Amniotic epithelial cell (primary cell): ENCODE data around the gene GTF3C1.
A peak's percentile ranks its signal among the peaks of the same experiment; 100 is the strongest.

Experiments used
- DNase-seq: peaks from one replicate; pipeline ENCODE4 v3.0.0-alpha.2; 2010; ENCODE audit warnings: low read depth

Gene GTF3C1

DNA sequence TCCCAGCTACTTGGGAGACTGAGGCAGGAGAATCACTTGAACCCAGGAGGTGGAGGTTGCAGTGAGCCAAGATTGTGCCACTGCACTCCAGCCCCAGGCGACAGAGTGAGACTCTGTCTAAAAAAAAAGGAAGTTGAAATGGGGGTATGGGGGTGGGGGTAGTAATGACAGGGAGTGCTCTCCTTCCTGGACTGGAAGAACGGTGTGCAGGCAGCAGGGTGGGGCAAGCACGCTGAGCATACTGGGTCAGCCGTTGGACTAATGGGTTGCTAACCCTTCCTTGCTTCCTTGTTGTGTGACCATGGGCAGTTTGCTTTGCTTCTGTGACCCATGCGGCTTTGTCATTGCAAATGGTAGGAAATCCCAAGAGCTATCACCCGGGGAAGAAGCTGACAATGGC is 16.7 kb upstream of the GTF3C1 start:
- no peak for DNase-seq

DNA sequence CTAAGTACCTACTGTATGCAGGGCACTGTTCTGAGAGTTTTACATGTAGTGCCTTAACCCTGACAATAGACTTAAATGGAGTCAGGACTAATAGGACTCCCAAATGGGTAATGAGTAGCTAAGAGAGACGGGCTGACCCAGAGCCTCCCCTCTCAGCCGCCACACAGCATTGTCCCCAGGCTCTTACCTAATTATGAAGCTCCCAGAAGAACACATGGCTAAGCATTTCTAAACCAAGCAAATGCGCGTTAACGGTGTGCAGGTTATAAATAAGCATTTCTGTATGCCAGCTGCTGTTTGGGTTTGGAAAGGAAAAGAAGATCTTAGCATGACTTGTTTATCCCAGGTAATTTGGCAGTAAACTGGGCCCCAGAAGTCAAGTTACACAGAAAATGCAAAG is 14.5 kb upstream of the GTF3C1 start:
- no peak for DNase-seq

DNA sequence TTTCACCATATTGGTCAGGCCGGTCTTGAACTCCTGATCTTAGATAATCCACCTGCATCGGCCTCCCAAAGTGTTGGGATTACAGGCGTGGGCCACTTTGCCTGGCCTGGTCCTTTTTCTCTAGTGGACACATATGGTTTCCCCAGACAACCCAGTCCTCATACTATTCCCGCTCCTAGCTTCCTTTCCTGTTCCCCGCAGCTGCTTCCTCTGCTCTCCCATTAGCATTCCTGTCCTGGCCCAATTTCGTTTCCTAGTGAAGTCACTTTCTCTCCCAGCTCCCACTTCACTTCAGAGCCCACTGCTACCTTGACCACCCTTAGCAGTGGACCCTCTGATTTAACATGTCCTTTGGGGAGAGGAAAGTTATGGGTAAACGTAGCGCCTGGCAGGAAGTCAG is 11.5 kb upstream of the GTF3C1 start:
- DNase-seq = no peak

DNA sequence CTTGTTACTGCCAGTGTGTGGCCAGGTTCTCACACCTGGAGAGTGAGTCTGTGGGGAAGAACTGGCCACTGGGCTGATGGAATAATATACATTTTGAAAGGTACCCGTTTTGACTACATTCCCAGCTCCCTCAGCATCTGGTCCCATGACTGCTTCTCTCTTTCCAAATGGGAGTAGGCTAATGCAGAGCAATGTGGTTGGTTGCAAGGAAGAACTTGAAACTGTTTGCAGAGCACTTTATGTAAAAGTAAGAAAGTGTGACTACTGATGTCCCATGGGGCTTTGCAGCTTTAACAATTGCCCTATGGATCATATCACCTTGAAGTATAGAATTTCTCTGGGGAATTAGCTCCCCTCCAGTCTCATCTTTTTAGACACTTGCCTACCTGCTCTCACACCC is 9.2 kb upstream of the GTF3C1 start:
- no peak for DNase-seq

DNA sequence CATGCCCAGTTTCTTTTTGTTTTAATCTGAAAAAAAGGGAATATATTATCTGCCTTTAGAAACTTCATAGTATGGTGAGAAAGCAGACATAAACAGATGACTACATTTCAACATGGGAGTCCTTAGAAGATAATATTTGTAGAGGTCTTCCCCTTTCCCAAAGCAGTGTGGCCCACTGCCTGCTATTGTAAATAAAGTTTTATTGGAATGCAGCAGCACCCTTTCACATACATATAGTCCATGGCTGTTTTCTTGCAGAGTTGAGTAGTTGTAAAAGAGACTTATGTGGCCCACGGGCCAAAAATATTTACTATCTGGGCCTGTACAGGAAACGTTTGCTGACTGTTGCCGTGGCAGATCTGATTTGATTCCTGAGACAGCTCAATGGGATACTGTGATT is 8.7 kb upstream of the GTF3C1 start:
- no peak for DNase-seq

DNA sequence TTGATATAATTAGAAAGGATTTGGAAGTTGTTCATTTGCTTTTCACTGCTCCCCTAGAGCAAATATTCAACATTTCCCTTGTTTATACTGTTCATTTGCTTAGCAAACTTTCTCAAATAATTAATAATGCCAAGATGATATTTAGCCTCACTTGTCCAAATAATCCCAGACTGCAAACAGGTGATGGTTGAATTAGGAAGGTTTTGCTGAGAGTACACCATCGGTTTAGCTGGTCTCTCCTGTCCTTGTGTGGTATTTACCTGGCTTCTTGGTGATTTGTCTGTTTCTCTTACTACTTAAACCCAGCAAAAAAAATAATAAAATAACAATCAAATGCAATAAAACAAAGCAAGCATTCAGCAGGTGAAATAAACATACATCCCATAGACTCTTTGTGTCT is 6.8 kb upstream of the GTF3C1 start:
- no peak for DNase-seq

DNA sequence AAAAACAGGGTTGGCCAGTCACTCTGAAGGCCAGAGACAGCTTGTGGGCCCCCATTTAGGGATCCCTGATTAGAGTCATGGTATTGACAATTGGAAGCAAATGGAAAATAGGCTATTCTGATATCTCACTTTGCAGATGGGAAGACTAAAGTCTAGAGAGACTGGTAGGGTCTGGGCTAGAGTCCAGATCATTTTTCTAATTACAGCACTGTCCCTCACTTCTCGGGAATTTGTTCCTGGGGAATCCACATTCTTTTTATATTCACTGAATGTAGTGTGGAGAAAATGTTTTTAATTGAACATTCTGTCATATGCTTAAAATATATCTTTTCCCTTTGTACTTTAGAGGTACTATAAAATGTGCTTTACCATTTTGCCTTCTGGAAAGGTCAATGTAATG is 1.3 kb upstream of the GTF3C1 start:
- no peak for DNase-seq

DNA sequence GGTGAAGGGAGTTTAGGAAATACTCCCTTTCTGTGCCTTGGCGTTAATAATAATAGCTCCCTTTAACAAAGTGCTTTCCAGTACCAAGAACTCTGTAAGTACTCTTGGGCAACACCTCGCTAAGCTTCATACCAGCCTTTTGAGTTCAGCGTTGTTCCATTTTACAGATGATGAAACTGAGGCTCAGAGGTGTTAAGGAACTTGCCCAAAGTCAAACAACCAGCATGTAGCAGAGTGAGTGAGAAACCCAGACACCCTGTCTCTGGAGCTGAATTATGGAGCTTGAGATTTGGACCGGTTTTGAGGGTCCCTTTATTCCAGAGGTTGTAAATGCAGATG is 838 bp upstream of the GTF3C1 start:
- peak; percentile 13 for DNase-seq

DNA sequence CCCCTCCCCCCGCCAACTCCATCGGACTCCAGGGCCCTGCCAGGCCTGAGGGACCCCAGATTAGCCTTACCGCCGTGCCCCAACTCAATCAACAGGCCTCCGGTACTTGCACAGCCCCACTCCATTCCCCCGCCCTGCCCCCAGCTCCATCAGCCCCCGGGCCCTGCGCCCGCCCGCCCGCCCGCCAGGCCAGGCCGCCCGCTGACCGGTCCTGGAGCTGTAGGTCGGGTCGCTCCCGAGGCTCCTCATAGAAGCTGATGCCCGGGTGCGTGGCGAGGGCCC is 308 bp downstream of the GTF3C1 start:
- no peak for DNase-seq

DNA sequence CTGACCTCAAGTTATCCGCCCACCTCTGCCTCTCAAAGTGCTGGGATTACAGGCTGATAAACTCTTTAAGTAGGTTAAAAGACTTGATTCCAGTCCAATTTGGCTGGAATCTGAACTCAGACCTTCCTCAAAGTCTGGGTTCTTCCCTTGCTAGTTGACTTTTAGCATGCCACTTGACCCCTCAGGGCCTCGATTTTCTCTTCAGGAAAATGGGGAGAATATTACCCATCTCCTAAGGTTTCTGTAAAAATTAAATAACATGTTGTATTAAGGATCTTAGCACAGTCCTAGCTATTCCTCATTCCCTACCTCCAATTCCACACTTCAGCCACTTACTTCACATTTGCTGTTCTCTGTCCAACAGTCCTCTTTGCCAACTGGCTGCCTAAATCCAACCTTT is 1.9 kb downstream of the GTF3C1 start:
- DNase-seq = peak; percentile 29

DNA sequence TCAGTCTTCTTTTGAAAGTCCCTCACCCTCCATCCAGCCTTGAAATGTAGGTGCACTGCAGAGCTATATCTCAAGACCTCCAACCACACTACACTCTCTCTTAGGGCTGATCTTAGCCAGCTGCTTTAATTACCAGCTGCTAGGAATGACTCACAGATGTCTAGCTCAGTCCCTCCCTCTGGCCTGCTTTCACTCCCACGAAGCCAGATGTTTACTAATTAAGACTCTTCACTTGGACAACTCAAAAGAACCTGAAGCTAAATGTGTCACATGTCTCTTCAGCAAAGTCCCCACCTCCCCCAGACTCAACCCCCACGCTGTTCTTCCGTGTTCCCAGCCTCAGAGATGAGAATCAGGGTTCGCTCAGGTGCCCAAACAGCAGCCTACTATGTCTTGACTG is 2.6 kb downstream of the GTF3C1 start:
- DNase-seq = peak; percentile 91

DNA sequence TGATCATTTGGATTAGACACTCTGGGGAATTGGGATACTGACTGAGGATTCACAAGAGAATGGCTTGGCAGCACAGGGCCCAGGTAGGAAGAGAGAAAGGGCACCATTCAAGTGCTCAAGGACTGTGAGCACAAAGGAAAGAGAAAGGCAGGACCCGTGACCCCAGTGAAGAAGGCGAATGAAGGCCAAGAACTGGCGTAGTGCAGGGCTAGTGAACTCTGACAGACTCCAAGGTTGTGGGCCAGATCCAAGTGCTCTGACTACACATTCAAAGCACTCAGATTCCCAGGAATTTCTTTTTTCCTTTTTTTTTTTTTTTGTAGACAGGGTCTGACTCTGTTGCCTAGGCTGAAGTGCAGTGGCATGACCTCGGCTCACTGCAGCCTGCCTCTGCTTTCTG is 5.0 kb downstream of the GTF3C1 start:
- DNase-seq = no peak

DNA sequence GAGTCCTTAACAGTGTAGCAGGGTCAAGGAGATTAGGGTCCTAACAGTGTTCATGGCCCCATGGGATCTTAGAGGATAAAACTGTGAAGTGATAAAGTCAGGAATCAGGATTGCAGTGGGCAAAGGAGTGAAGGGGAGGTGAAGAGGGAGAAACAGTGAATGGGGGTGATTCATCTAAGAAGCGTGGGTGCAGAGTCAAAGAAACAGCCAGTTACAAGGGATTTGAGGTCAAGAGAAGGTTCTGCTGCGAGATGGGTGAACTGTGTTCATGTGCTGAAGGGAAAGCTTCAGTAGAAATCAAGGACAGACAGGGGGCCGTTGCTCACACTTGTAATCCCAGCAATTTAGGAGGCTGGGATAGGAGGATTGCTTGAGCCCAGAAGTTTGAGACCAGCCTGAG is 5.9 kb downstream of the GTF3C1 start:
- peak; percentile 32 for DNase-seq

DNA sequence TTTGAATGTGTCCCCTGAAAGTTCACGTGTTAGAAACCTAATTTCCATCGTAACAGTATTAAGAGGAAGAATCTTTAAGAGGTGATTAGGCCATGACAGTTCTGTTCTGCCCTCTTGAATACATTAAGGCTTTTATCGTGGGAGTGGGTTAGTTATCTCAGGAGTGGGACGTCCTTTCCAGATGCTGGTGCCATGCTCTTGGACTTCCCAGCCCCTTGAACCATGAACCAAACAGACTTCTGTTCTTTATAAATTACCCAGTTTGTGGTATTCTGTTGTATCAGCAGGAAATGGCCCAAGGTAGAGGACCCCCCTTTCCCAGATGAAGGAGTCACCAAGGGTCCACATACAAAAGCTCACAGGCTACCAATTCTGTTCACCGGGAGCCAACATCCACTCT is 10.1 kb downstream of the GTF3C1 start:
- DNase-seq = no peak

DNA sequence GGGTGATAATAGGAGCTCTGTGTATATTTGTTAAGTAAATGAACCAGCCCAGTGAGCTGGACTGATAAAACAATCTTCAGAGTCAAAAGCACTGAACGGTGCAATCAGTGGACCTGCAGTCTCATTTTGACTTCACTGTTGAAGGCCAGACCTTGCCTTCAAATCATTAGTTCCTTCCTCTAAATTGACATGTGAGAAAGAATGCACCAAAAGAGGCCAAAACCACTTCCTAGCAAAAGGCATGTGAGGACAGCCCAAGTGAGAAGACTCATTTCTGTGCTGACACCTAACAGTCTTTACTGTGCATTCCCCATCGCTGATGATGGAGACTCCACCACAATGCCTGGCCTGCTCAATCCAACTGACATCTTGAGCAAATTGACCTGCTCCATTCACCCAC is 10.6 kb downstream of the GTF3C1 start:
- no peak for DNase-seq

DNA sequence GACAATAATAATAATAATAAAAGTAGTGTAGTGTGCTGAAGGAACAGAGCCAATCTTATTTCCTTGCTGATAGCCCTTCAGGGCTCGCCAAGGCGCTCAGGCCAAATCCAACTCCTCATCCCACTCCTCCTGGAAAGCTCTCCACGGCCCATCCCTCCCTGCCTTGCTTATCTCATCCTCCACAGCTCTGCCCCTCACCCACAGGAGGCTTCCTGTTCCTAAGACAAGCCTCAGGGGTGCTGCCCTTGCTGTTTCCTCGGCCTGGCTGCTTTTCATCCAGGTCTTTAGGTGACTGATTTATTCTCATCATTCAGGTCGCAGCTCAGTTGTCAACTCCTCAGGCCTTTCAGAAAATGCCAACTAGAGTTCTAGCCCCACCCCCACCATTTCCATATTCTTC is 11.2 kb downstream of the GTF3C1 start:
- peak; percentile 27 for DNase-seq

DNA sequence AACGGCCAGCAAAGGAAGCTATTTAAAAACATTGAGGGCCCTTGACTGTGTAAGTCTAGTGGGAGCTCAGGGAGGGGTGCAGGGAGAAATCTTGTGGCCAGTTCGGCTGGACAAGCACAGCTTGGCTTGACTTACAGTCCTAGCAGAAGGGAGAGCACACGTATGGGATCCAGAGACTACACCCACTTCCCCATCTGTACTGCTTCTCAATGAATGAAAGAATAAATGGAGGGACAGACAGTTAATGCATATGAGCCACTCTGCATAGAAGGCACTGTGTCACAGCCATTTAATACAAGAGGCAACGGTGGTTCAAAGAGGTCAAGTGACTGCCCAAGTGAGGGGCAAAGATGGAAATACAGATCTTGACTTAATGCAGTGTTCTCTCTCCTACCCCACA is 15.5 kb downstream of the GTF3C1 start:
- DNase-seq = no peak

DNA sequence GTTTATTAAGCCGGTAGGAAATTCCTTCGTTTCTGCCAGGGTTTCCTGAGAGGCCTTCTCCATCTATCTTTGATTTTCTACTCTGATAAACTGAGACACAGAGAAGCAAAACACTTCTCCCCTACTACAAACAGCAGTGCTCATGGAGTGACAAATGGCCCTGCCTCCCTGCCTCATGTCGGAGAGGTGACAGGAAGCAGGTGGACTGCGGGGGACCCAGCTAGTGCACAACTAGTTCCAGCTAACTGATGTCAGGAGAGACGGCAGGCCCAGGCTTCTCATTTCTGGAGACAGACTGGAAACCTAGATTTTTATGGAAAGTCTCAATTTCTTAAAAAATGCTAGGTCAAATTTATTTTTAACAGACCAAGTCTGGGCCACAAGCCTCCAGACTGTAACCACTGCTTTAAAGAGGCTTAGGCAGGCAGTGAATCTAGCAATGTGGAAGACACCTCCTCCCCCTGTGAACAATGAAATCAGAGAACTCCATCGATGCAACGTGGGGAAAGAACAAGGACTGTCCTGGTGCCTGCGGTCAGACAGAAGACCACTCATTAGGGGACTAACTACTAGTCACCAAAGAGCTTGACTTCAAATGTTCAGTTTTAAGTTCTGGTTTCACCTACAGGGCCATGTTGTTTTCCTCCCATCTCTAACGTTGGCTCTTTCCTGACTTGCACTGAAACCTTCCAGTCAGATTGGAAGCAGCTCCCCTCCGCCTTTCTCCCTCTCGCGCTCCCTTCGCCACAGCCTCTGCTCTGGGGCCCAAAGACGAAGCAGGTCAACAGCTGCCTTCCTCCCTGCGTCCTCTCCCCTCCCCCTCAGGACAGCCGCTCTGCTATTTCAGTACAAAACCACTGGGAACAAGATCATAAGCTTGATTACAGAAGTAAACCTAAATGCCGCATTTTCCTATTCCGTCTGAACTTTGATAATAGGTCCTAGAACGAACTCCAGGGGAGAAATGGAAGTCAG is 17.6 kb downstream of the GTF3C1 start:
- DNase-seq = no peak

DNA sequence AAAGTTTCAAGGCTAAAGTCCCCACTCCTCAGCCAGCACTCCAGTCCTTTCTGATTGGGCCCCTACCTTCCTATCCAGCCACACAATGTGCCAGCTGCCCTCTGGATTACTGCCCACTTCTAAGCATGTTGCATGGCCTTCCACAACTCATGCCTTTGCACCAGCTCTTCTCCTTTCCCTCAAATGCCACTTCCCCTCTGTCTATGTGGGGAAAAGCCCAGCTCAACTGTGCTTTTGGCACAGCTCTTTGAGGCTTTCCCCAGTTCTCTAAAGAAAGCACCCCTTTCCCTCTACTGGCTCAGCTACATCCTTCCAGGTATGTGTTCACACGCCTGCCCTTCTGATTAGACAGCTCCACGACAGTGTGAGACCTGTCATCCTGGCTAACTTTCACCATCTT is 18.5 kb downstream of the GTF3C1 start:
- DNase-seq = no peak

DNA sequence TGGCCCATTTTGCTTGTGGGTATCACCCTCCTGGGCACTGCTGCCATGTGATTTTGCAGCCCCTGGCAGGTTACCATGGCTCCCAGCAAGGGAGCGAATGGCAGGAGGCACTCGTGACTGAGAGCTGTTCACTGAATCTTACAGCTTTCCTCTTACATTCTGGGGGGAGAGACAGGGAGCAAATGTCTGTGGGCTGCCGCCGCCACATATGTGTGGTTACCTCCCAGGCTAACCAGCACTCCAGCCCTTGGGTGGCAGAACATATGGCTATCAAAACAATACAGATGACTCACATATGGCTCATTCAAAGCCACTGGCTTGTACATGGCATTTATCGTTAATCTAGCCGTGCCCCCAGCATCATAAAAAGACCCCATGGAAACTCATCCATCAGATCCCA is 19.8 kb downstream of the GTF3C1 start:
- peak; percentile 63 for DNase-seq

DNA sequence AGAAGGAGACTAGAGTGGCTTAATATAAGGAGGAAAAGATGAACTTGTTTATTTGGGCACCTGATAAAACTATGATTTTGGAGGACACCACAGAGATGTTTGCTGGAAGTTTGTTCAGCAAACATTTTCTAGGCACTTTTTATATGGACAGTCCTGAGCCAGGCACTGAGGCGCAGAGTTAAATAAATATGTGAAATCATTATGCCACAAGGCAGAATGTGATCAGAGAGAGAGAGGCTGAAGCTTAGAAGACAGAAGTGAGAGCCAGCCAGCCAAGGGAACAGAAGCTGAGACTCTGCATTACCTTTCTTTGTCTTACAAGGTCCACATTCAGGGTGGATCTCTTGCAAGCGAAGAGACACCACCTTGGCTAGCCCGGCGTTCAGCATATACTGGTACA is 21.4 kb downstream of the GTF3C1 start:
- DNase-seq = no peak

DNA sequence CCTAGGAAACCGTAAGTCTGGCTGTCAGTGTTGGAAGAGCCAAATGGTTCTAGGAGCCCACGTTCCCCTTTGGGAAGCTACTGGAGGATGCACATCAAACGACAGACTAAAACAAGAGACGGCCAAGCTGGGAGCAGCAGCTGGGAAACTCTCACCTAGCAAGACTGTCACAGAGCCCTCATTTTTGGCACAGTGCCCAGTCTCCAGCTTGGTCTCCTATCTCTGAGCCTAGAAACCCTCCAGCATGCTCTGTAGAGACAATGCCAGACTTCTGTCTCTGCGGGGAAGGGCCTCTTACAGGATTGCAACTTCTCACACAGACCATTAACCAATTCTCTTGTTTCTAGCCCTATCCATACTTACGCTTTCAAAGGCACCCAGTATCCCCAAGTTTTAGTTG is 23.5 kb downstream of the GTF3C1 start:
- DNase-seq = no peak

DNA sequence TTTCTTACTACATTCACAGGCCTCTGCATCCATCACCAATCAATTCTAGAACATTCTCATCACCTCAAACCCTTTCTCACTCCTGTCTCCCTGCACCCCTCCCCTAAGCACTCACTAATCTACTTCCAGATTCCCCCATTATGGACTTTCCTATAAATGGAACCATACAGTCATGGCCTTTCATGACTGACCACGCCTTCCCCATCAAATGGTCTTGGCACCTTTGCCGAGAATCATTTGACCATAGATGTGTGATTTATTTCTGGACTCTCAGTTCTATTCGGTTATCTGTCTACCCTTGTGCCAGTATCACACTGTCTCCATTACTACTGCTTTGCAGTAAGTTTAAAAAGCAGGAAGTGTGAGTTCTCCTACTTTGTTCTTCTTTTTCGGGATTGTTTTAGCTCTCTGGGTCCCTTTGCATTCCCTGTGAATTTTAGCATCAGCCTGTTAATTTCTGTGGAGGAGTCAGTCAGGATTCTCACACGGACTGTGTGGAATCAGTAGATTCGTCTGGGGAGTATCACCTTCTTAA is 27.5 kb downstream of the GTF3C1 start:
- DNase-seq = no peak

DNA sequence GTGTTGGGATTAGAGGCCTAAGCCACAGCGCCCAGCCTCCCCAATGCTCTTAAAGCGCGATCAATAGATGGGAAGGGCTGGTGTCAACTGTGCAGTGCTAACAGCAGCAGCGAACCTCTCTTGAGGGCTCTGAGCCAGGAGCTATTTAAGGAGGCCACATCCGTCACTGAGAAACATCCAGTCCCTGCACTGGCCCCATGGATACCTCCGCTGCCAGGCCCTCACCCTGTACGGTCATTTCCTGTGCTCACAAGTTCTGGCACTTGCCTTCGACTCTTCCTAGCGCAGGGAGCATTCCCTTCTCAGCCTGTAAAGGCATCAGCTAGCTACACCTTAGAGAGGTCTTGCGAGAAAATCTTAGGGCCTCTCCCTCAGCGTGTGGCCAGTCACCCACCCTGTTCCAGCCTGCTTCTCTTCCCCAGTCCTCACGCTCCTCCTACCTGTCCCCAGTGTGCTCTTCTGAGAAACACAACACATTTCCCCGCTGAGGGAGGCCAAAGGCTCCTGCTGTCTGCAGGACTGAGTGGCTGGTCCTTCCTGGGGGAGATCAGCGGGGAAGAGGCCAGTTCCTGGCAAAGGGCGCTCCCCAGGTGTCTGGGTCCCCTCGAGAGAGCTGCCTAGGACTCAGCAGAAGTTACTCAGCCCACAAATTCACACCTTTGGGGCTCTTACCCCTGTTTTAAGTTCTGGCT is 28.6 kb downstream of the GTF3C1 start:
- DNase-seq = no peak
